ENCODE measurements around the gene MRTFA.
"Not testable (repeated sequence)": the region's sequence is repeated elsewhere in the genome, so short reads cannot be mapped to it uniquely, and the experiment has no call there.

MRTFA gene

DNA sequence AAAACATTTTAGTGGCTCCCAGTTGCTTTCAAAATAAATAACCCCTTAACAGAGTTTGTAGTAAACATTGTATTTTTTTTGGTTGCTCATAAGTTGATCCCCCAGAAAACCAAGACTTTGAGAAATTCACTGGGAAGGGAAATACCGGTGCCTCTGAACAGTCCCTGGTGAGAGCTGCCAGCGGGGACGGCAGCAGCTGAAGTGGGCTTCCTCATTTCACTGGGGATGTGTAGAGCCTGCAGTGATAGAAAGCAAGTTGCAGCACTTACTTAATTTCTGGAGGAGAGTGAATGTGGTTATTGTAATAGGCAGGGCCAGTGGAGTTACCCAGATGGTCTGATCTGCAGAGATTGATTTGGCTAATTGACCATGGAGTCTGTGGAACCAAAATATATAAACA is 24.2 kb upstream of the MRTFA start:
- in situ Hi-C loops (cut with MboI; ENCODE audit: low sequenced_read_pairs) = no loop called here

DNA sequence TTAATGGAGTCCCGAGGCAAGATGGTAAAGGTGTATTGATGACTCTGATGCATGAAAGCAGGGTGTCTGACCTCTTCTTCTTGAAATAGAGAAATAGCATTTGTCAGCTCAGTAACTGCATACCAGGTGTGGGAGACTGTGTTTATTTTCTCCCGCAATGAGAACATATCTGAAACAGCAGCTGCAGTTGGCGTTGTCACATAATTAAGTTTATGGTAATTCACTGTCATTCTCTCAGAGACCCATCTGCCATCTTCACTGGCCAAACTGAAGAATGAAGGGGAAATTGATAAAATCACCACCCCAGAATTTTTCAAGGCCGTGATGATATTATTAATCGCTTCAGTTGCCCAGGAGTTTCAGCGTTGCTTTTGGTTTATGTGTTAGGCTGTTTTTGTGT is 22.6 kb upstream of the MRTFA start:
- in situ Hi-C loops (cut with MboI; ENCODE audit: low sequenced_read_pairs) = no loop called here

DNA sequence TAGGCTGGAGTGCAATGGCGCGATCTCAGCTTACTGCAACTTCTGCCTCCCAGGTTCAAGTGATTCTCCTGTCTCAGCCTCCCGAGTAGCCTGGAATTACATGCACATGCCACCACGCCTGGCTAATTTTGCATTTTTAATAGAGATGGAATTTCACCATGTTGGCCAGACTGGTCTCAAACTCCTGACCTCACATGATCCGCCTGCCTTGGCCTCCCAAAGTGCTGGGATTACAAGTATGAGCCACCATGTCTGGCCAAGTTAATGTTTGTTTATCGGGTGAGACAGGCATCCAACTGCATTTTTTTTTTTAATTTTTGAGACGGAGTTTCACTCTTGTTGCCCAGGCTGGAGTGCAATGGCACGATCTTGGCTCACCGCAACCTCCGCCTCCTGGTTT is 20.1 kb upstream of the MRTFA start:
- in situ Hi-C loops (cut with MboI; ENCODE audit: low sequenced_read_pairs) = not testable (repeated sequence)

DNA sequence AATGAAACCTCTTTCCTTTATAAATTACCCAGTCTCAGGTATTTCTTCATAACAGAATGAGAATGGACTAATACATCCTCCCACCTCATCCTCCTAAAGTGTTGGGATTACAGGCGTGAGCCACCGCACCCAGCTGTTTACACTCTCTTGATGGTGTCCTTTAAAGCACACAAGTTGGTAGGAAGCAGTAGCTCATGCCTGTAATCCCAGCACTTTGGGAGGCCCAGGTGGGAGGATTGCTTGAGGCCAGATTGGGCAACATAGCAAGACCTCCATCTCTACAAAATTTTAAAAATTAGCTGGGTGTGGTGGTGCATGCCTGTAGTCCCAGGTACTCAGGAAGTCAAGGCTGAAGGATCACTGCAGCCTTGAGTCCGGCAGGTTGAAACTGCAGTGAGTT is 19.4 kb upstream of the MRTFA start:
- in situ Hi-C loops (cut with MboI; ENCODE audit: low sequenced_read_pairs) = not testable (repeated sequence)

DNA sequence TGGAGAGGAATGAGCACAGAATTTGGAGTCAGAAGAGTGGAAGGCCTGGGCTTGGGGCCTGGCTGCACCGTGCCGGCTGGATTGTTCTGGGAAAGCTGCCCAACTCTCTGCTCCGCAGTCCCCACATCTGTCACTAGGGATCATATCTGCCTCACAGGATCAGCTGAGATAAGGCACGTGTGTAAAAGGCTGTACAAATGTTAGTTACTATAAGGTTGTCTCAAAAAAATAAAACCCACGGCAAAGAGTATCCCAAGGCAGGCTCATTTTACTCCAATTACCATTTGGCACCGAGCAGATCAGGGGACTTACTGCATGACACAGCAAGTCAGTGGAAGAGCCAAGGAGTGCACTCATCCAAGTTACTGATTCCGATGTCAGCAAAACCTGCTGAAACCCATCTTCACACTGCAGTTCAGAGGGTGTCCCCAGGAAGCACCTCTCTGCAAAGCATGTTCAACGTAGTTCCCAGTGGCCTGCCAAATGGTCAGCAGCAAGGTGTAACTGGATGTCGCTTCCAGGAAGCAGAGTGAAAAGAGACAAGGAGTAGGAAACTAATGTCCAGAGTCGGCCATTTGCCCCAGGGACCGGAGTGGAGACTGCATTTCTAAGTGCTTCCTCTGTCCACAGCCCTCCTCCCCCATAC is 18.1 kb upstream of the MRTFA start:
- in situ Hi-C loops (cut with MboI; ENCODE audit: low sequenced_read_pairs) = no loop called here

DNA sequence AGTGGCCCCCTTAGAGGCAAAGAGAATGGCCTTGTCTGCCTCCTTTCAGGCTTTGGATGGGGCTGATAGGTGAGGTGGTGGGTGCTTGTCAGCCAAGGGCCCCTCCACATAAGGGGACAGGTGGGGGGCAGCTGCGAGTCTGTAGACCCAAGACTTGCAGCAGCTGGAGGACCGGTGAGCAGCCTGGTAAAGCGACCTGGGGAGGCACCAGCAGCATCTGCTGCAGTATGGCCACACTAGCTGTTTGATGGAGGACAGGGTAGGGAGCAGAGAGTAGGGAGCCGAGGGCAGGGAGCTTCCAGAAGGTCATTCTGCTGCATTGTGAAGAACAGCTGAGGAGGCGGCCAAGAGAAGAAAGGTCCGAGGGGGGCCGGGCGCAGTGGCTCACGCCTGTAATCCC is 16.8 kb upstream of the MRTFA start:
- in situ Hi-C loops (cut with MboI; ENCODE audit: low sequenced_read_pairs) = no loop called here

DNA sequence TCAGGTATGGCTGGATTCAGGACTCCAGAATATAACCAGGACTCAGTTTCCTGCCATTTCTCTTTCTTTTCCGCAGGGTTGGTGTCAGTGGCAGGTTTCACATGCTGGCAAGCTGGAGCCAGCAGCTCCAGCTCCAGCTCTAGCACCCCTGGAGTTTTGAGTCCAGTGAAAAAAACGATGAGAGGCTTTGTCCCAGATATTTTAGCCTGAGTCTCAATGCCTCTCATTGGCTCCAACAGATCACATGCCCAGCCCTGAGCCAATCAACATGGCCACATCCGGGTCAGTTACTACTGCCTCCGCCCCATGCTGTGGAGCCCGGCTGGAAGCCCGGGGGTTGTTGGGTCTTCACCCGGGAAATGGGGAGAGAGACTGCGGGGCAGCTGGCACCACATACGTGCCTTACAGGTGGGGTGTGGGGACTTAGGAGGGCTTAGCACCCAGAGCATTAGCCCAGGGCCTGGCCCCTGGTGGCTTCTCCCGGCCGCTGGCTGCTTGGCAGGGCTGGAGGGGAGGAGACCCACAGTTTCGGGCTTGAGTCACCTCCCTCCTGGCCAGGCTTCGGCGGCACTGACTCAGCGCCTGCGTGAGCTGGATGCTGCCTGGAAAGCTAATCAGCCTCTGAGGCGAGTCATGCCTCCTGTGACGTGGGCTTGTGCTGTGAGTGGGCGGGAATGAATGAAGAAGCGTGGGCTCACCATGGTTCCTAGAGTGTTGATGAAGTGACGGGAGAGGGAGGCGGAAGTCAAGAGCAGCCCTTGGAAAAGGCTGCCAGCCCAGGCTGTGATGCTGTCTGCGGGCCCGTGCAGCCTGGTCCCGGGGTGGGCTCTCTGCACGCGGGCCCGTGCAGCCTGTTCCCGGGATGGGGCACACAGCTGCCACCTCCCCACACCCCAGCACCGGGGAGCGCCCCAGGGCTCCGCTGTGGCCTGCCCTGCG is 15.3 kb upstream of the MRTFA start:
- in situ Hi-C loops (cut with MboI; ENCODE audit: low sequenced_read_pairs) = no loop called here

DNA sequence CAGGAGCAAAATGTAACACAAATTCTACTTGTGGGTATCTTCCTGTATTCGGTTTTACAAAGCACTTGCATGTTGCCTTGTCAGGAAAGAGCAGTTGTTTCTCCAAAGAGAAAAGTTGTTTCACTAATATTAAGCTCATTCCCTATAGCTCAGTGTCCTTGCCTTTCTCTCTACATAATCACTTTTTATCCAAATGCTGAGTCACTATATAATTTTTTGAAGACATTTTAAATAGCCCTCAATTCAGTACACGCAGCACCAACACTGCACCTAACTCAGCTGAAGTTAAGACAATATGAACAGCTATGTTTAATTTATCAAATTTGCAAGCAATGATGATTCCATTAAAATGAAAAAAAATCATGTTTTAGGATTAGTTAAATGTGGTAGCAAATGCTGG is 14.5 kb upstream of the MRTFA start:
- in situ Hi-C loops (cut with MboI; ENCODE audit: low sequenced_read_pairs) = no loop called here

DNA sequence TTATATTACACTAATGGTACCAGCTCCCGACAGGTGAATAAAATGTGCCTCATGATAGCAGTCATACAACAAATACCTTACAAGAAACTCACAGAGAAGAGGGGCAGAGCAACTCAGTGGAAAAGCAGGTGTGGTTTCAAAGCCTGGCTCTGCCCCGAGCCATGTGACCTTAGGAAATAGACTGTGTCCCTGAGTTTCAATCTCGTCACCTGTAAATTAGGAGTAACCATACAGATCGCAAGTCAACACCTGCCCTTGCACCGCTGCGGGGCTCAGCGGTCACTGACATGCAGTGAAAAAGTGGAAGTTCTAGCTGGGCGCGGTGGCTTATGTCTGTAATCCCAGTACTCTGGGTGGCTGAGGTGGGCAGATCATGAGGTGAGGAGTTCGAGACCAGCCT is 11.9 kb upstream of the MRTFA start:
- in situ Hi-C loops (cut with MboI; ENCODE audit: low sequenced_read_pairs) = loop anchor here (10.0 kb wide), 1 partner anchor 124 kb away; no protein-coding TSS in a partner anchor

DNA sequence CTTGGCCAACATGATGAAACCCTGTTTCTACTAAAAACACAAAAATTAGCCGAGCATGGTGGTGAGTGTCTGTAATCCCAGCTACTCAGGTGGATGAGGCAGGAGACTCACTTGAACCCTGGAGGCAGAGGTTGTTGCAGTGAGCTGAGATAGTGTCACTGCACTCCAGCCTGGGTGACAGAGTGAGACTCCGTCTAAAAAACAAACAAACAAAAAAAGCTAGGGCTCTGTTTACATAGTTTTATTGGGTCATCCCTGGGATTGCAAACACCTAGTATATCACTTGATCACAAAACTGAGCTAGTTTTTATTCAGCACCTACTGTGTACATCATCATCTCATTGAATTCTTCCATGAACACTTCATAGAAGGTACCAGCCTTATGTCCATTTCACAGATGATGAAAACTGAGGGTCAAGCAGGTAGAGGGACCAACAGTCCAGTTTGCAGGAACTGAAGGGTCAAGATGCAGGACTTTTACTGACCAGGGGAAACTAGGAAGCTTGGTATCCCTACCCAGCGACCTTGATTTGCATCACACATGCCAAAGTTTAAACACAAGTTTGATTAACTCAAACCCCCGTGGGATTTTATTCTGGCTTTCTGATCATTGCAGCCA is 9.2 kb upstream of the MRTFA start:
- in situ Hi-C loops (cut with MboI; ENCODE audit: low sequenced_read_pairs) = loop anchor here (10.0 kb wide), 1 partner anchor 121 kb away; no protein-coding TSS in a partner anchor

DNA sequence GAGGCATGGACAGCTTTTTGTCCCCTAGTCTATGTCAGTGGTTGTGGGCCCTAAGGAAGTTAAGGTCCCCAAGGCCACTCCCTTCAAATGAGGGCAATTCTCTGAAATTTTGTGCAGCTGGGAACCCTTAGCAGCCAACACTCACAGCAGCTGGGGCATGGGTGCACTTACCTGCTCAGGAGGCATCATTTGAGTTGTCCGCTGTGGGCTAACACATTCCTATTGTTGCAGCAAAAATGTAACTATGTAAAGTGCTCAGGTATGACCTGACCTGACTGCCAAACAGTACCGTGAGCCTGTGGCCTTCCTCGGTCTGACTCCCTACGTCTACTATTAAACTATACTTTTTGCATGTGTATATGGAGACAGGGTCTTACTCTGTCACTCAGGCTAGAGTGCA is 5.8 kb upstream of the MRTFA start:
- in situ Hi-C loops (cut with MboI; ENCODE audit: low sequenced_read_pairs) = loop anchor here (10.0 kb wide), 1 partner anchor 118 kb away; no protein-coding TSS in a partner anchor

DNA sequence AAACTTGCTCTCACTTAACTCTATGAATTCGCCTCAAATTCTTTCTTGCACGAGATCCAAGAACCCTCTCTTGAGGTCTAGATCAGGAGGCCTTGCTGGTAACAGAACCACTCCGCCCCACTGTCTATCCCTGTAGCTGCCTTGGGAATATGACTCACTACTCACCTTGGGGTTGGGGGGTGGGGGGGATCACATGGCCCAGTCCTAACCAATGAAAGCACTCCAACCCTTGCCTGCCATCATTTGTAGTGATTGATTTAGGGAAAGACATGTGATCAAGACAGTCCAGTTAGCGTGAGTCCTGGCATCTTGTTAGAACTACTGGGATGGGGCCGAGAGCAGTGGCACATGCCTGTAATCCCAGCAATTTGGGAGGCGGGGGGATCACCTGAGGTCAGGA is 4.8 kb upstream of the MRTFA start:
- in situ Hi-C loops (cut with MboI; ENCODE audit: low sequenced_read_pairs) = loop anchor here (10.0 kb wide), 1 partner anchor 116 kb away; no protein-coding TSS in a partner anchor

DNA sequence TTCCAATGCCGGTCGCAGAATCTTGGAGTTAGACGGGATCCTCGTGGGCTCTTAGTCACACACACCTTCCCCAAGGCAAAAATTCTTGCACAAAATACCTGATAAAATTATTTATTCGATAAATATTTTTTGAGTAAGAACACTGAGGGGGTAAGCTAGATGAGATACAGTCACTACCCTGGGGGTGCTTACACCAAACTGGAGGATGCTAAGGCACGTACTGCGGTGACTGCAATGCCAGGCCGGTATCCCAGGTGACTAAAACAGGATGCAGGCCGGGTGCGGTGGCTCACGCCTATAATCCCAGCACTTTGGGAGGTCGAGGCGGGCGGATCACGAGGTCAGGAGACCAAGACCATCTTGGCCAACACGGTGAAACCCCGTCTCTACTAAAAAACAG is 1.7 kb upstream of the MRTFA start:
- in situ Hi-C loops (cut with MboI; ENCODE audit: low sequenced_read_pairs) = no loop called here

DNA sequence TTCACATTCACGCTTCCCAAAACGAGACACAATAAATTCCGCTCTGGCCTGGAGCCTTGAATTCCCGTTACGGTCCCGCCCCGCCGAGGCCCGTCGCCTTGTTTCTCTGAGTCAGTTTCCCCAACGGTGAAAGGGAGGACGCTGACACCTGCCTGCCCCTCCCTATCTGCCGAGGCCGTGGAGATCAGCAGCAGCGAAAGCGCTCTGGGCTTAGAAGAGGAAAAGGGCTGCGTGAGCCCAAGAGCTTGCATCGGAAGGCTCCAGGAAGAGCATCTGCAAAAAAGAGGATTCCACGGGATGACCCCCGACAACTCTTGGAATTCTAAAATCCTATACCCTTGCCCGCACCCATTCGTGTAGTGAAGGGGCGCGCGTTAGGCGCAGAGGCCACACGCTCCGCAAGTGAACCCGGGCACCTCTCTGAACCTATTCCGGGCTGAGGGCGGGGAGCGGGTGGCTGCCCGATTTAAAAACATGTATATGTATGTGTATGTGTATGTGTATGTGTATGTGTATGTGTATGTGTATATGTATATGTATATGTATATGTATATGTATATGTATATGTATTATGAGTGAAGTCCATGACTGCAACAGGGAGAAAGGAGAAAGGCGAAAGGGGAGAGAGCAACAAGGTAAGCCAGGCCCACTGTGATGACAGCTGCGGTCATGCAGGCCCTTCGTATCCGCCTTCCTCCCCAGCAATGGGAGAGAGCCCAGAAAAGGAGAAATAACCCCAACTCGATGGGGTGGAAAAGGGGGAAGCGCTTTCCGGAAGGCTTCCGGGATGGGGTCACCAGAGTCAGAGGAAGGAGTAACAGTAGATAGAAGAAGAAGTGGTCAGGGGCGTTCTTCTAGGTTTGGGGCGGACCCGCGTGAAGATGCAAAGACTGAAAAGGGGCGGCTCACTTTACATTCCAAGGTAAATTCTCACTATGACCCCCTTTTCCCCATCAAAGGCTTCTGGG is 948 bp upstream of the MRTFA start:
- in situ Hi-C loops (cut with MboI; ENCODE audit: low sequenced_read_pairs) = no loop called here

DNA sequence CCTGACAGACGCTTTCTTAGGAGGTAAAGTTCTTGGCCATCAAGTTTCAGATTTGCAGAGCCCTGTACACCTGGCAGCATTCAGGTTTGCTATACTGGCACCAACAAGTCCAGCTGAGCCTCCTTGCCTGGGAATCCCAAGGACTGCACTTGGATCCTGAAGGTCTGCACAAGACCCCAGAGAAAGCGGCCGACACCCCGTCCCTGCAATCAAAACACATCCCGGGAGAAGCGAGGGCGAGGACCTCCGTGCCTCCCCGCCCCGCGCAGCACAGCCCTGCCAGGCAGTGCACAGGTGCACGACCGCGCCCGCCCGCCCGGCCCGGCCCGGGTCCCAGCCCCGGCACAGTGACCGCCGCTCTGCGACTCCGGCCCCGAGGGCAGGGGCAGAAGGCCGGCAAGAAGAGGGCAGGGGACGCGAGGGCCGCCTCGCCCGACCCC is 559 bp downstream of the MRTFA start:
- in situ Hi-C loops (cut with MboI; ENCODE audit: low sequenced_read_pairs) = no loop called here

DNA sequence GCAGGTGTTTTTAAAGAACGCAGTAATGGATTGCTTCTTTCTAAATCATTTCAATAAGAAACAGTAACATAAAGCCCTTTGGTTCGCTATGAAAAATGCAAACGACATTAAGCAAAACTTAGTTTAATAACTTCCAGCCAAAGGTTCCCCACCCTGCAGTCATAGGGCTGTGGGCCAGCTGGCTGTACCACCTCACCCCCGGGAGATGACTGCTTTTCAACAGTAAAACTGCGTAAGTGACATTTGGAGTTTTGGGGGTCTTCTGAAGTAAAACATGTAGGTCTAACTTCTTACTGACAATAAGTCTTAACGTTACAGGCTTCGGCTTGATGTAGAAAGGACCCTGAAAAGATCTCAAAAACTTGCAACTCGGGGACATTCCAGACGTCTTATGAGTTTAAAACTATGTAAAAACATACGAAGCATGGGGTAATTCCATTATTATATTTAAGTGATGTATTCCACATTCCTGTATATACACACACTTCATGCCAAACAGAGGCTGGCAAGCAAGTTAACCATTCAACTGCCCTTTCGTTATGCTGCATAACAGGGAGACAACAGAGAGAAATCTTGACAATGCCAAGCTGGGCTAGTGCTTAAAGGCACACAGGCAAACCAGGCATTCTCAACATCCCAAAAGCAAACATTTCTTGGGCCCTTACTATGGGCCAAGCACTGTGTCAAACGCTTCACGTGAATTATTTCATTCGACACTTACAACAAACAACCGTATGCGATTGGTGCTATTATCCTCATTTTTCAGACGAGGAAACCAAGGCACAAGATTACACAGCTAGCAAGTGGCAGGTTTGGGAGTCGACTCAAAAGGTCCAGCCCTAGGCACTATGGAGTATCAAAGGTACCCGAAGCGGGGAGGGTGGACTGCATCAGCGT is 1.2 kb downstream of the MRTFA start:
- in situ Hi-C loops (cut with MboI; ENCODE audit: low sequenced_read_pairs) = no loop called here

DNA sequence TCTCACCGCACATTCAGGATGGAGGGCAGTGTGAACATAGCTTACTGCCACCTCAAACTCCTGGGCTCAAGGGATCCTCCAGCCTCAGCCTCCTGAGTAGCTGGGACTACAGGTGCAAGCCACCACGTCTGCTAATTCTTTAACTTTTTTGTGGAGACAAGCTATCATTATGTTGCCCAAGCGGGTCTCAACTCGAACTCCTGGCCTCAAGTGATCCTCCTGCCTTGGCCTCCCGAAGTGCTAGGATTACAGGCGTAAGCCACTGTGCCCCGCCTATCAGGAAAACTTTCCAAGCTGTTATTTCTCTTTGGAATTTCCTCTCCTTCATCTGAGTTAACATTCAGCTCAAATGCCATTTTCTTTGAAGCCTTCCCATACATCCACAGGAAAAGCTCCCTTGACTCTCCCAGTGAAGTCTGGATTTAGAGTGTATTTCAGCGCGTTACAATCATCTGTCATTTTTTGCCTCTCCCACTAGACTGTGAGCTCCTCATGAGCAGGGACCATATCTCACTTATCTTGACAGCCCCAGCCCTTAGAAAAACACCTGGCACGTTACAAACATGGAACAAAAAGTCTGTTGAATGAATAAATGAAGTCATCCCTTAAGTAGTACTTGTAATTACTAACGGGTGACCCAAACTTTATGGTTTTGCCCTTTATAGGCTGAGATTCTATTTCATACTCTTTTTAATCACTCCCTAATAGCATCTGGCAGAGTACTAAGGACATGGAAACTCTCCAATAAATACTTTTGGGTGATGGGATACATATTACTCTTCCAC is 2.2 kb downstream of the MRTFA start:
- in situ Hi-C loops (cut with MboI; ENCODE audit: low sequenced_read_pairs) = no loop called here

DNA sequence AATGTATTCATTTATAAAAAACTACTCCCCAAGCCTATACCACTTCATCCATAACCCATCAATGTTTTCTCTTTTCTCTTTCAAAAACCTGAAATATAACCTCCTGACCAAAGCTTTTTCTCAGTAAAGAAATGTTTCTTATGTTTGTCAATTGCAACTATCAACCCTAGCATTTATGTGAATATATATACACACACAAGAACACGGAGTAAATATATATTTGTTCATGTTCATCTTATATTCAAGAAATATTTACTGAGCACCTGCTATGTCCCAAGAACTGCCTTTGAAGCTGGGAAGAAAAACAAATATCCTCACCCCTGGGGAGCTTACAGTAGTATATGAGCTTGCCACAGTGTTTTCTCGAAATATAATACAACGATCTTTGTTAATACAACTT is 3.5 kb downstream of the MRTFA start:
- in situ Hi-C loops (cut with MboI; ENCODE audit: low sequenced_read_pairs) = no loop called here

DNA sequence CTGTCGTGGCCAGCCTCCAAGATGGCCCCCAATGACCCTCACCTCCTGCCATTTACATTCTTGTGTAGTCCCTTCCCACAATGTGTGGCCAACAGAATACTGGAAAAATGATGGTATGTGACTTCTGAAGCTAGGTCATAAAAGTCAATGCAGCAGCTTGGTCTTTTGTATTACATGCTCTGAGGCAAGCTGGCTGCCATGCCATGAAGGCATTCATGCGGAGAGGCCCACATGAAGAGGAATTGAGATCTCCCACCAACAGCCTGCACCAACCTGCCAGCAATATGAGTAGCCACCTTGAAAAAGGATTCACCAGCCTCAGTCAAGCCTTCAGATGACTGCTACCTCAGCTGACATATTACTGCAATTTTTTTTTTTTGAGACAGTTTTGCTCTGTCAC is 4.6 kb downstream of the MRTFA start:
- in situ Hi-C loops (cut with MboI; ENCODE audit: low sequenced_read_pairs) = no loop called here

Measured in HL-60/S4 treated with phorbol 12-myristate 13-acetate at 8.2 ng/mL for 4 days and 3 days (cell line).